Tibial nerve (tissue), 4 donors: ENCODE data around the gene ACTR3C. TPM values are rescaled to one million over a fixed set of nuclear protein-coding genes. Genes with fewer than 3 reads are reported as not detected.

ENCODE experiments used
- DNase-seq, 2 donors: peaks; one replicate each; pipeline ENCODE4 v3.0.0-alpha.2; 2019; ENCODE audit warnings: low spot score in 2 of 2
- H3K27ac ChIP-seq, 4 donors: fragments of 200-600 bp; sonication (generic) in 3 of 4; one replicate each; pipeline ENCODE4 v1.5.1; 2017 to 2019; ENCODE audit warnings: mild to moderate bottlenecking in 1 of 4
- H3K27me3 ChIP-seq, 2 donors: fragments of 200-600 bp; sonication (generic) in 1 of 2; one replicate each; pipeline versions ENCODE4 v1.5.1 to v1.6.0; 2017 to 2019
- H3K36me3 ChIP-seq, 3 donors: fragments of 200-600 bp; sonication (generic); one replicate each; pipeline ENCODE4 v1.5.1; 2018 to 2019
- H3K4me1 ChIP-seq, 4 donors: fragments of 200-600 bp; sonication (generic) in 3 of 4; one replicate each; pipeline ENCODE4 v1.5.1; 2017 to 2019
- H3K4me3 ChIP-seq, 4 donors: fragments of 200-600 bp; sonication (generic) in 3 of 4; one replicate each; pipeline ENCODE4 v1.5.1; 2017 to 2019; ENCODE audit warnings: mild to moderate bottlenecking in 1 of 4, moderate library complexity in 1 of 4
- H3K9me3 ChIP-seq, 4 donors: fragments of 200-600 bp; sonication (generic) in 3 of 4; one replicate each; pipeline ENCODE4 v1.5.1; 2017 to 2019
- EP300 ChIP-seq, 2 donors: sonication (generic); formaldehyde crosslinking; IDR thresholded peaks; one replicate each; pipeline ENCODE4 v1.6.1; 2017; ENCODE audit warnings: antibody characterized with exemption in 2 of 2, mild to moderate bottlenecking in 1 of 2
- POLR2A ChIP-seq, 2 donors: fragments of 450-650 bp; IDR thresholded peaks; one replicate each; pipeline ENCODE4 v1.6.1; 2017; ENCODE audit warnings: antibody characterized with exemption in 2 of 2, mild to moderate bottlenecking in 2 of 2, moderate library complexity in 2 of 2
- WGBS, 2 donors: methylation state at CpG; one replicate each; pipeline ENCODE4 v1.1.5; 2018; 5-methylcytosine and 5-hydroxymethylcytosine counted together
- total RNA-seq, 4 donors: library from RNA; depleted of rRNA; stranded (reverse); fragments of >200 nt; gene quantifications; one replicate each; pipeline ENCODE4 v1.1.0, GENCODE V29; 2016
- TF ChIP-seq, protein P1 (sequence below), 5 experiments: fragments of 200-600 bp in 3 of 5; fragments of 450-650 bp in 2 of 5; sonication (generic) in 3 of 5; IDR thresholded peaks; one replicate each; pipeline ENCODE4 v1.5.1; 2016 to 2019; ENCODE audit warnings: antibody characterized with exemption in 5 of 5, mild to moderate bottlenecking in 3 of 5, moderate library complexity in 2 of 5

Gene ACTR3C
- total RNA-seq, 4 donors from 2014 or later: 0.44 to 2.3 (median 0.94) TPM

DNA sequence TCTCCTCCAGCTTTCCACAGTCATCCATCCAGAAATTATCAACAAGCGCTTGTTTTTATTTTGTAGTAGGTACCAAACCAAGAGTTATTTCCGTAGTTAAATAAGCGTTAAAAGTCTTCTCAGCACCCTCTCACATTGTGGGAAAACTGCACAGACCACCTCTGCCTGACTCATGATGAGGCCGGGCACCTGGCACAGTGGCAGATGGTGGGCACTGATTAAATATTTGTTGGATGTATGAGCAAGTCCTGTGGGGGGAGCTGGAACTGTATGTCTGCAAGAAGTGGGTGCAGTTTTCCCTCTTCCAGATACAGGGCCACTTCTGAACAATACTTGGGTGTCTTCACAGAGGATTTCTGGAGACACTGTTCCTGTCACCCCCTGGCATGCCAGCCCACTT, 40.0 kb upstream of the ACTR3C start:
- no peak overlapping the region for H3K27ac ChIP-seq
- no peak for TF ChIP-seq EP300 (IDR thresholded peaks at IDR 0.05)
- TF ChIP-seq, protein P1, sequence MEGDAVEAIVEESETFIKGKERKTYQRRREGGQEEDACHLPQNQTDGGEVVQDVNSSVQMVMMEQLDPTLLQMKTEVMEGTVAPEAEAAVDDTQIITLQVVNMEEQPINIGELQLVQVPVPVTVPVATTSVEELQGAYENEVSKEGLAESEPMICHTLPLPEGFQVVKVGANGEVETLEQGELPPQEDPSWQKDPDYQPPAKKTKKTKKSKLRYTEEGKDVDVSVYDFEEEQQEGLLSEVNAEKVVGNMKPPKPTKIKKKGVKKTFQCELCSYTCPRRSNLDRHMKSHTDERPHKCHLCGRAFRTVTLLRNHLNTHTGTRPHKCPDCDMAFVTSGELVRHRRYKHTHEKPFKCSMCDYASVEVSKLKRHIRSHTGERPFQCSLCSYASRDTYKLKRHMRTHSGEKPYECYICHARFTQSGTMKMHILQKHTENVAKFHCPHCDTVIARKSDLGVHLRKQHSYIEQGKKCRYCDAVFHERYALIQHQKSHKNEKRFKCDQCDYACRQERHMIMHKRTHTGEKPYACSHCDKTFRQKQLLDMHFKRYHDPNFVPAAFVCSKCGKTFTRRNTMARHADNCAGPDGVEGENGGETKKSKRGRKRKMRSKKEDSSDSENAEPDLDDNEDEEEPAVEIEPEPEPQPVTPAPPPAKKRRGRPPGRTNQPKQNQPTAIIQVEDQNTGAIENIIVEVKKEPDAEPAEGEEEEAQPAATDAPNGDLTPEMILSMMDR (IDR thresholded peaks at IDR 0.05): no peak
- TF ChIP-seq POLR2A (IDR thresholded peaks at IDR 0.05): no peak
- peaks cover 0 to 13% (median 5%) of the 10 kb centered on the region in 4 donors for H3K4me1 ChIP-seq
- DNase-seq: no peak
- H3K27me3 ChIP-seq: no peaks in the 10 kb centered on the region
- no peaks in the 10 kb centered on the region for H3K9me3 ChIP-seq
- H3K36me3 ChIP-seq: no peaks in the 10 kb centered on the region
- 87 to 91% methylated on average over 4 of the region's 4 CpGs for WGBS, 2 donors
- no peak overlapping the region for H3K4me3 ChIP-seq

DNA sequence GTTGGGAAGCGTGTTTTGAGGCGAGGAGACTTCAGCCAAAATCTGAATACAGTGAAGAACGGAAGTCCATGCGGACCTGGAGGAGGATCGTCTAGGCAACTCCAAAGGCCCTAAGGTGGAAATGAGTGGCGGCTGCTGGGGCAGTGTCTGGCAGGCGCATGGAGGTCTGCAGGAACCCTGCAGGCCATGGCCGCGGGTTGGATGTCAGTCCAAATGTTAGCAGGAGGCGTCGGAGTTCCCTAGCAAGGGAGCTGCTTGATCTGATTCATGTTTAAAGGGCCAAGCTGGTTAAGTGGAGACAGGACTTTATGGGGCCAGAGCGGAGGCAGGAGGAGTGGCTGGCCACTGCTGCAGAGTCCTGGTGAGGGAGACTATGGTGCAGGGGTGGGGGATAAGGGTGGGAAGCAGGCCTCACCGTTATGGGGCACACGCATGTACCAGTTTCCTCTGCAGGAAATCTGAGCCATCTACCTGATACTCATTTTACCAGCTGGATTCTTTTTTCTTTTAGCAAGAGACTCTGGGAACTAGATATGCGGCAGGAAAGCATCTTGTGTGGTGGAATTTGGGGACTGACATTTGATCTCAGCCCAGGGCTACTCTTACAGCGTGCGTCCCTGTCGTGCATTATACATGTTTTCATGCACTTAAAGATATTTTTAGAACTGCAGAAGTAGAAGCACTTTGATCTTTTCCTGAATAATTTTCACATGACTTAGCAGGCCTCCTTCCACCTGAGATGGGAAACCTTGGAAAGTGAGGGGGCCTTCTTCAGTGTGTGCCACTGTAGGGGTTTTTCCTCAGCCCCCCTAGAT, 38.7 kb upstream of the ACTR3C start:
- H3K27me3 ChIP-seq: no peaks in the 10 kb centered on the region
- H3K36me3 ChIP-seq: no peaks in the 10 kb centered on the region
- 72 to 76% methylated on average over 18 of the region's 18 CpGs for WGBS, 2 donors
- no peak overlapping the region for H3K4me3 ChIP-seq
- no peak overlapping the region for H3K27ac ChIP-seq
- TF ChIP-seq POLR2A (IDR thresholded peaks at IDR 0.05): no peak
- TF ChIP-seq, protein P1 (IDR thresholded peaks at IDR 0.05): no peak
- TF ChIP-seq EP300 (IDR thresholded peaks at IDR 0.05): no peak
- no peaks in the 10 kb centered on the region for H3K9me3 ChIP-seq
- H3K4me1 ChIP-seq: peaks cover 0 to 4% (median 2%) of the 10 kb centered on the region in 4 donors
- DNase-seq: no peak

DNA sequence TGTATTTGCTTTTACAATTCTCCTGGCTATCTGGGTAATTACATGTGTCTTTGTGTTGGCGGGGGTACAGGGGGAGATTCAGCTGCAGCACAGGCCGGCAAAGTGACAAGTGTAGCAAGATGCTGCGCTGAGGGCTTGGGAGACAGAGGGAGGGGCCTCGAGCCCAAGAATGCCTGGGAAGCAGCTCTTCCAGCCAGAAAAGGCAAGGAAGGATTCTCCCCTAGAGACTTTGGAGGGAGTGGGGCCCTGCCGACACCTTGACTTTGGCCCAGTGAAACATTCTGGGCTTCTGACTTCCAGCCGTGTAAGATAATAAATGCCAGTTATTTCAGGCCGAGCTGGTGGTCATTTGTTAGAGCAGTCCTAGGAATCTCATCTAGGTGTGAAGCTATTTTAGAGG, 38.1 kb upstream of the ACTR3C start:
- H3K4me1 ChIP-seq: peaks cover 0 to 4% (median 2%) of the 10 kb centered on the region in 4 donors
- no peak overlapping the region for H3K27ac ChIP-seq
- no peaks in the 10 kb centered on the region for H3K27me3 ChIP-seq
- no peaks in the 10 kb centered on the region for H3K36me3 ChIP-seq
- 60 to 67% methylated on average over 7 of the region's 7 CpGs for WGBS, 2 donors
- TF ChIP-seq EP300 (IDR thresholded peaks at IDR 0.05) (no peak), POLR2A (IDR thresholded peaks at IDR 0.05) (no peak)
- TF ChIP-seq, protein P1 (IDR thresholded peaks at IDR 0.05): no peak
- no peak overlapping the region for H3K4me3 ChIP-seq
- no peak for DNase-seq
- H3K9me3 ChIP-seq: no peaks in the 10 kb centered on the region

DNA sequence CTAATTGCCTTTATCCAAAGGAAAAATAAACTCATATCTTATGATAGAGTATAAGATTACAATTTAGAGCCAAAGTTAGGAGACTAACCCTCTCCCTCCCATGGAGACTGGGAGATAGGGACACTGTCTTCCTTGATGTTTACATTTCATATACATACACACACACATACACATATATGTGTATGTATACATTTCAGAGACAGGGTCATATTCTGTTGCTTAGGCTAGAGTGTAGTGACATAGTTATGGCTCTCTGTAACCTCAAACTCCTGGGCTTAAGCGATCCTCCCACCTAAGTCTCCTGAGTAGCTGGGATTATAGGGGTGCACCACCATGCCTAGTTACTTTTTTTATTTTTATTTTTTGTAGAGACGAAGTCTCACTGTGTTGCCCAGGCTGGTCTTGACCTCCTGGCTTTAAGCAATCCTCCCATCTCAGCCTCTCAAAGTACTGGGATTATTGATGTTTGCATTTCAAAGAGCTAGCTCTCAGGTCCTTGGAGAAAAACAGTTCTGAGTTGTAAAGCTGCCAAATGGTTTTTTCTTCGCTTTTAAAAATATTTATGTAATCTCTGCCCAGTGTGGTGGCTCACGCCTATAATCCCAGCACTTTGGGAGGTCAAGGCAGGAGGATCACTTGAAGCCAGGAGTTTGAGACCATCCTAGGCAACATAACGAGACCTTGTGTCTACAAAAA, 37.2 kb upstream of the ACTR3C start:
- no peak for TF ChIP-seq EP300 (IDR thresholded peaks at IDR 0.05)
- TF ChIP-seq, protein P1 (IDR thresholded peaks at IDR 0.05): no peak
- no peak for TF ChIP-seq POLR2A (IDR thresholded peaks at IDR 0.05)
- Histone ChIP-seq H3K4me1 (peaks cover 0 to 4% (median 2%) of the 10 kb centered on the region in 4 donors), H3K4me3 (no peak overlapping the region), H3K27ac (no peak overlapping the region), H3K9me3 (no peaks in the 10 kb centered on the region), H3K27me3 (no peaks in the 10 kb centered on the region), H3K36me3 (no peaks in the 10 kb centered on the region)
- 61 to 76% methylated on average over 5 of the region's 5 CpGs for WGBS, 2 donors
- no peak for DNase-seq
